Neural cell (in vitro differentiated cells): Measurements from ENCODE around the gene RIGI.

Experiments
- CTCF ChIP-seq: fragments of 450-650 bp; IDR thresholded peaks from 2 replicates; pipeline ENCODE4 v1.5.1; 2014; ENCODE audit warnings: antibody characterized with exemption, mild to moderate bottlenecking, moderate library complexity; ENCODE audit not compliant: poor library complexity, severe bottlenecking
- POLR2AphosphoS5 ChIP-seq: IDR thresholded peaks from 2 replicates; pipeline ENCODE4 v1.6.1; 2012
- REST ChIP-seq: IDR thresholded peaks from 2 replicates; pipeline ENCODE4 v1.6.1; 2012; ENCODE audit warnings: borderline replicate concordance
- SMC3 ChIP-seq: fragments of 450-650 bp; conservative IDR thresholded peaks from 2 replicates; pipeline ENCODE4 v1.6.1; 2014; ENCODE audit warnings: antibody characterized with exemption, mild to moderate bottlenecking, moderate library complexity; ENCODE audit not compliant: poor library complexity
- TAF1 ChIP-seq: IDR thresholded peaks from 2 replicates; pipeline ENCODE4 v1.6.1; 2012; ENCODE audit warnings: low read depth

DNA sequence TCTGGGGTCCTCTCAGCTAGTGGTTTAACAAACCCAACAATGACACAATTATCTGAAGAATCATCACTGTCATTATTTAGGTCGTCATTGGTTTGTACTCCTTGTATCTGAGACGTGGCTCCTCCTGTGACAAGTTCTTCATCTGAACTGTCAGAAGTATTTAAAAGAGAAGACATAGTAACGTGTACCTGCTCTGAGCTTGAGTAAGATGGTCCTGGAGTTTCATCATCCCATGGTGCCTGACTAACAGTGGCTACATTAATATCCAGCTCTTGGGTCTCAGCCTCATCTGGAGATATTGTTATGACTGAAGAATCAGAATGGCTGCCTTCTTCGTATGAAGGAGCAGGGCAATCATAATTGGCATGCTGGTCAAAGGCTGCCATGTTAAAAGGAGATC is 17.1 kb upstream of the RIGI start:
- TF ChIP-seq REST (no peak), POLR2AphosphoS5 (no peak), TAF1 (no peak), CTCF (no peak), SMC3 (no peak)
